Activated T-cell treated with anti-CD3 and anti-CD28 coated beads, Interleukin-2, amount 50 U/mL, for 72 hours (primary cell): ENCODE data around the gene DSC3. TPM values are rescaled to one million over a fixed set of nuclear protein-coding genes. Genes with fewer than 3 reads are reported as not detected.
A peak's percentile ranks its signal among the peaks of the same experiment; 100 is the strongest.

ENCODE experiments used
- ATAC-seq, 2 donors: fragments of 150-1000 bp; cut with Tn5 transposase; replicated peaks in 1 of 2; 2 replicates each; pipeline ENCODE4 v1.10.0; 2021; ENCODE audit warnings: moderate library complexity in 2 of 2, mild to moderate bottlenecking in 1 of 2
- DNase-seq, 2 donors: peaks; one replicate each; pipeline ENCODE4 v3.0.0; 2021 to 2022; ENCODE audit warnings: mixed read lengths in 1 of 2
- H3K27ac Mint-ChIP-seq: one replicate; pipeline ENCODE4 v1.8.0; 2022; ENCODE audit warnings: mild to moderate bottlenecking, moderate library complexity, mixed read lengths
- H3K27me3 Mint-ChIP-seq: one replicate; pipeline ENCODE4 v1.8.0; 2022; ENCODE audit warnings: low read depth, mixed read lengths
- H3K36me3 Mint-ChIP-seq, 2 donors: one replicate each; pipeline ENCODE4 v1.8.0; 2022; ENCODE audit warnings: mixed read lengths in 2 of 2, mild to moderate bottlenecking in 1 of 2; ENCODE audit not compliant: insufficient read depth in 2 of 2
- H3K4me1 Mint-ChIP-seq: one replicate; pipeline ENCODE4 v1.8.0; 2022; ENCODE audit warnings: low read depth, mixed read lengths
- H3K4me3 Mint-ChIP-seq, 2 donors: one replicate each; pipeline ENCODE4 v1.8.0; 2022; ENCODE audit warnings: mild to moderate bottlenecking in 2 of 2, mixed read lengths in 2 of 2, moderate library complexity in 2 of 2
- H3K9me3 Mint-ChIP-seq, 2 donors: one replicate each; pipeline ENCODE4 v1.8.0; 2022; ENCODE audit warnings: mixed read lengths in 2 of 2
- total RNA-seq, 2 donors: library from RNA; stranded (reverse); gene quantifications; one replicate each; pipeline ENCODE4 v1.2.3, GENCODE V29; 2022

Gene DSC3
- total RNA-seq = not detected

- Mint-ChIP-seq H3K27ac (no peak within 1 kb of the TSS), H3K36me3 (peaks cover 3 to 6% of the 10 kb centered on the region in 2 donors), H3K27me3 (peaks cover 54% of the 10 kb centered on the region), H3K9me3 (peaks cover 2 to 8% of the 10 kb centered on the region in 2 donors), H3K4me1 (no peaks in the 10 kb centered on the region), H3K4me3 (peak within 1 kb of the TSS; percentile 54 to 70)
- peak in 1 of 2 donors; percentile 27 for ATAC-seq
- DNase-seq = peak in 1 of 2 donors; percentile 0
Observed at GRCh38 chr18:31042406-31043181, at the start of gene DSC3. Gene DSC3, minus strand, starts transcription at chr18:31042742. Its CDS starts 82 bp downstream, at chr18:31042660.

- no peak for ATAC-seq
Observed at GRCh38 chr18:31091350-31091749, 48.8 kb upstream of the DSC3 start.

GRCh38 chr18:31088532-31088931 lies 46.0 kb upstream of the DSC3 start:
- Mint-ChIP-seq H3K4me1 (no peaks in the 10 kb centered on the region), H3K4me3 (no peak overlapping the region), H3K27me3 (no peaks in the 10 kb centered on the region), H3K27ac (no peak overlapping the region), H3K36me3 (no peaks in the 10 kb centered on the region), H3K9me3 (peaks cover 3 to 6% of the 10 kb centered on the region in 2 donors)
- no peak for ATAC-seq
- no peak for DNase-seq

More at GRCh38 chr18:31091350-31091749, 48.8 kb upstream of the DSC3 start:
- Mint-ChIP-seq H3K36me3 (no peaks in the 10 kb centered on the region), H3K9me3 (peaks cover 6 to 9% of the 10 kb centered on the region in 2 donors), H3K27ac (no peak overlapping the region), H3K4me3 (no peak overlapping the region), H3K4me1 (no peaks in the 10 kb centered on the region), H3K27me3 (no peaks in the 10 kb centered on the region)
- no peak for DNase-seq

GRCh38 chr18:31079973-31080372 lies 37.4 kb upstream of the DSC3 start:
- Mint-ChIP-seq H3K9me3 (peaks cover 2 to 7% of the 10 kb centered on the region in 2 donors), H3K27ac (no peak overlapping the region), H3K27me3 (no peaks in the 10 kb centered on the region), H3K4me3 (no peak overlapping the region), H3K36me3 (no peaks in the 10 kb centered on the region), H3K4me1 (no peaks in the 10 kb centered on the region)
- no peak for ATAC-seq
- DNase-seq = no peak

- ATAC-seq = no peak
- no peaks in the 10 kb centered on the region for H3K27me3 Mint-ChIP-seq
- no peaks in the 10 kb centered on the region for H3K36me3 Mint-ChIP-seq
- DNase-seq = no peak
- H3K27ac Mint-ChIP-seq = no peak overlapping the region
- H3K9me3 Mint-ChIP-seq = peaks cover 2 to 12% of the 10 kb centered on the region in 2 donors
- no peak overlapping the region for H3K4me3 Mint-ChIP-seq
- H3K4me1 Mint-ChIP-seq = no peaks in the 10 kb centered on the region
Observed at GRCh38 chr18:31077878-31078277, 35.3 kb upstream of the DSC3 start.

- no peak for ATAC-seq
- Mint-ChIP-seq H3K4me1 (no peaks in the 10 kb centered on the region), H3K27me3 (no peaks in the 10 kb centered on the region), H3K36me3 (no peaks in the 10 kb centered on the region), H3K27ac (no peak overlapping the region), H3K9me3 (peaks cover 4 to 8% of the 10 kb centered on the region in 2 donors), H3K4me3 (no peak overlapping the region)
- DNase-seq = no peak
Observed at GRCh38 chr18:31072175-31072574, 29.6 kb upstream of the DSC3 start.

GRCh38 chr18:31070206-31070605 lies 27.7 kb upstream of the DSC3 start:
- no peaks in the 10 kb centered on the region for H3K27me3 Mint-ChIP-seq
- no peaks in the 10 kb centered on the region for H3K36me3 Mint-ChIP-seq
- H3K4me1 Mint-ChIP-seq = no peaks in the 10 kb centered on the region
- H3K9me3 Mint-ChIP-seq = peaks cover 2 to 7% of the 10 kb centered on the region in 2 donors
- no peak overlapping the region for H3K4me3 Mint-ChIP-seq
- DNase-seq (no peak), ATAC-seq (no peak)
- H3K27ac Mint-ChIP-seq = no peak overlapping the region

GRCh38 chr18:31066266-31066665 lies 23.7 kb upstream of the DSC3 start:
- Mint-ChIP-seq H3K27me3 (no peaks in the 10 kb centered on the region), H3K27ac (no peak overlapping the region), H3K36me3 (no peaks in the 10 kb centered on the region), H3K4me3 (no peak overlapping the region), H3K4me1 (no peaks in the 10 kb centered on the region), H3K9me3 (peaks cover 2 to 3% of the 10 kb centered on the region in 2 donors)
- ATAC-seq = no peak
- no peak for DNase-seq

GRCh38 chr18:31065036-31065773 lies 22.7 kb upstream of the DSC3 start:
- Mint-ChIP-seq H3K4me3 (no peak overlapping the region), H3K27me3 (no peaks in the 10 kb centered on the region), H3K9me3 (peaks cover 2 to 3% of the 10 kb centered on the region in 2 donors), H3K27ac (no peak overlapping the region), H3K36me3 (no peaks in the 10 kb centered on the region), H3K4me1 (no peaks in the 10 kb centered on the region)
- DNase-seq (no peak), ATAC-seq (no peak)

- Mint-ChIP-seq H3K4me1 (no peaks in the 10 kb centered on the region), H3K9me3 (peaks cover 0 to 3% of the 10 kb centered on the region in 2 donors), H3K27ac (no peak overlapping the region), H3K4me3 (no peak overlapping the region), H3K27me3 (no peaks in the 10 kb centered on the region), H3K36me3 (no peaks in the 10 kb centered on the region)
- peak in 1 of 2 donors; percentile 15 for DNase-seq
- peak; percentile 68 to 84 for ATAC-seq
Observed at GRCh38 chr18:31064130-31064529, 21.6 kb upstream of the DSC3 start.

- no peak for DNase-seq
- no peaks in the 10 kb centered on the region for H3K27me3 Mint-ChIP-seq
- H3K36me3 Mint-ChIP-seq = no peaks in the 10 kb centered on the region
- peaks cover 0 to 3% of the 10 kb centered on the region in 2 donors for H3K9me3 Mint-ChIP-seq
- H3K4me3 Mint-ChIP-seq = no peak overlapping the region
- H3K27ac Mint-ChIP-seq = no peak overlapping the region
- H3K4me1 Mint-ChIP-seq = no peaks in the 10 kb centered on the region
- no peak for ATAC-seq
Observed at GRCh38 chr18:31061945-31062344, 19.4 kb upstream of the DSC3 start.

GRCh38 chr18:31058897-31059296 lies 16.4 kb upstream of the DSC3 start:
- H3K36me3 Mint-ChIP-seq = no peaks in the 10 kb centered on the region
- H3K4me3 Mint-ChIP-seq = no peak overlapping the region
- no peaks in the 10 kb centered on the region for H3K4me1 Mint-ChIP-seq
- peaks cover 0 to 8% of the 10 kb centered on the region in 2 donors for H3K9me3 Mint-ChIP-seq
- peaks cover 7% of the 10 kb centered on the region for H3K27me3 Mint-ChIP-seq
- no peak for DNase-seq
- ATAC-seq = no peak
- no peak overlapping the region for H3K27ac Mint-ChIP-seq

GRCh38 chr18:31057917-31058316 lies 15.4 kb upstream of the DSC3 start:
- Mint-ChIP-seq H3K9me3 (peaks cover 2 to 10% of the 10 kb centered on the region in 2 donors), H3K4me3 (no peak overlapping the region), H3K36me3 (no peaks in the 10 kb centered on the region), H3K27me3 (peaks cover 7% of the 10 kb centered on the region), H3K27ac (no peak overlapping the region), H3K4me1 (no peaks in the 10 kb centered on the region)
- ATAC-seq (no peak), DNase-seq (no peak)
